C4-2B (cell line): ENCODE data around the gene LRIG3.
"Not testable (repeated sequence)": the region's sequence is repeated elsewhere in the genome, so short reads cannot be mapped to it uniquely, and the experiment has no call there.

Experiments used
- H3K27ac ChIP-seq: fragments of 450-650 bp; 2 replicates; pipeline ENCODE4 v1.5.1; 2017
- ZFX ChIP-seq: fragments of 450-650 bp; IDR thresholded peaks from 2 replicates; pipeline ENCODE4 v1.6.1; 2017
- TF ChIP-seq, protein P1 (sequence below): fragments of 450-650 bp; conservative IDR thresholded peaks from 2 replicates; pipeline ENCODE4 v1.5.1; 2017; ENCODE audit warnings: mild to moderate bottlenecking

LRIG3 gene

DNA sequence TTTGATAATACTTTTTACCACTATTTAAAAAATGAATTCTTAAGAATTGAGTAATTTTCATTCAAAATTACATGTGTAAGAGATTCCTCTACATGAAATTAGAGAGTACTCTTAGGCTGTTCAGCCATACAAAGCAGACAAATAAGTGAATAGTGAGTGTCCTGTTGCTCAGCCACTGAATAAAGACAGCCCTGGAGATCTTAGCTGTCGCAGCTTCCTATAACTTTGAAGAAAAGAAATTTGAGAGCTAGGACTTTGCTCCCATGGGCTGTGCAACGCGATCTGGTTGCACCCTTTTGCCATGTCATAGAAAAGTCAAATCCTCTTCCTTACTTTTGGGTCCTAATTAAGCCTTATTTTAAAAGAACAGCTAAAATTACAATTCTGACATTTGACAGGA is 40.9 kb upstream of the LRIG3 start:
- TF ChIP-seq ZFX: no peak
- TF ChIP-seq, protein P1, sequence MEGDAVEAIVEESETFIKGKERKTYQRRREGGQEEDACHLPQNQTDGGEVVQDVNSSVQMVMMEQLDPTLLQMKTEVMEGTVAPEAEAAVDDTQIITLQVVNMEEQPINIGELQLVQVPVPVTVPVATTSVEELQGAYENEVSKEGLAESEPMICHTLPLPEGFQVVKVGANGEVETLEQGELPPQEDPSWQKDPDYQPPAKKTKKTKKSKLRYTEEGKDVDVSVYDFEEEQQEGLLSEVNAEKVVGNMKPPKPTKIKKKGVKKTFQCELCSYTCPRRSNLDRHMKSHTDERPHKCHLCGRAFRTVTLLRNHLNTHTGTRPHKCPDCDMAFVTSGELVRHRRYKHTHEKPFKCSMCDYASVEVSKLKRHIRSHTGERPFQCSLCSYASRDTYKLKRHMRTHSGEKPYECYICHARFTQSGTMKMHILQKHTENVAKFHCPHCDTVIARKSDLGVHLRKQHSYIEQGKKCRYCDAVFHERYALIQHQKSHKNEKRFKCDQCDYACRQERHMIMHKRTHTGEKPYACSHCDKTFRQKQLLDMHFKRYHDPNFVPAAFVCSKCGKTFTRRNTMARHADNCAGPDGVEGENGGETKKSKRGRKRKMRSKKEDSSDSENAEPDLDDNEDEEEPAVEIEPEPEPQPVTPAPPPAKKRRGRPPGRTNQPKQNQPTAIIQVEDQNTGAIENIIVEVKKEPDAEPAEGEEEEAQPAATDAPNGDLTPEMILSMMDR: no peak
- H3K27ac ChIP-seq: no peak overlapping the region

DNA sequence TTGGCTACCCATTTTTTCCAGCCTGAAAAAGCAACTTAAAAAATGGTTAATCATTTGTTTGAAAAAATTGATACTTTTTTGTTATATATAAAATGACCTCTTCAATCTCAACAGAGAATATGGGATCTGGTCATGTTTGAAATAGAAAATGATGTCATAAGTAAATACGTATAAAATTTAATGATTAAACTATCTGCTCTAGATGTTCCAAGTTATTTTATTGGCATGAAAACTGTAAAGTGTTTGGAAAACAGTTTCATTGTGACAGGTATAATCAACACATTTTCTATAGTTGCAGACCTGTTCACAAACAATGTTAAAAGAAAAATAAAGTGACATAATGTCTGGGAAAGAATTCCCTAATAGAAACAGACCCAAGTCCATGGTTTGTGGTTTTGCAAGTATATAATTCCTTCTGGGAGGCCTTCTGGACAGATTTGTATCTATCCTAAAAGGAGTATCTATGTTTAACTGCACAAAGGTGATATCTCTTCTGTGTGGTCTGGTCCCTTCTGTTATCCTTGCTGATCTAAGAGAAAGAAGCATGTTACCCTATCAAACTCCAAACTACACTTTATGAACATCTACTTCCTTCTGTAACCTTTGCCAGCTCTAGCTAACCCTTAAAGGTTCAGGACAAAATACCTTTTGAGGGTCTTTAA is 39.5 kb upstream of the LRIG3 start:
- H3K27ac ChIP-seq: no peak overlapping the region
- no peak for TF ChIP-seq ZFX
- TF ChIP-seq, protein P1: no peak

DNA sequence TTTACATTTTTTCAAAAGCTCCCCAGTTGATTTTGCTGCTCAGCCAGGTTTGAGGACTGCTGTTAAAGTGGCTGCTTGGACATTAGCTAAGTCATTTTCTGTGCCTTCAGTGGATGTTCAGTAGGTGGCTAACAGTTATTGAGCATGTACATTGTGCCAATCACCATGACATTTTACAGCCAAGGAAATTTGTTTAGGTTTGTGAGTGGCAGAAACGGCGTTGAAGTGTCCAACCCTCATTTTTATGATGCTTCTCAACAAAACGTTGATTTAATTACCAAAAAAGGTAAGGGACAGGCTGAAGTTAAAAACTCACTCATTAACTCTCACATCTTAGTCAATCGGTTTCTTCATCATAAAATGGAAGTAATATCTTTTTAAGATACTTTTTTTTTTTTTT is 37.0 kb upstream of the LRIG3 start:
- TF ChIP-seq, protein P1: no peak
- no peak for TF ChIP-seq ZFX
- no peak overlapping the region for H3K27ac ChIP-seq

DNA sequence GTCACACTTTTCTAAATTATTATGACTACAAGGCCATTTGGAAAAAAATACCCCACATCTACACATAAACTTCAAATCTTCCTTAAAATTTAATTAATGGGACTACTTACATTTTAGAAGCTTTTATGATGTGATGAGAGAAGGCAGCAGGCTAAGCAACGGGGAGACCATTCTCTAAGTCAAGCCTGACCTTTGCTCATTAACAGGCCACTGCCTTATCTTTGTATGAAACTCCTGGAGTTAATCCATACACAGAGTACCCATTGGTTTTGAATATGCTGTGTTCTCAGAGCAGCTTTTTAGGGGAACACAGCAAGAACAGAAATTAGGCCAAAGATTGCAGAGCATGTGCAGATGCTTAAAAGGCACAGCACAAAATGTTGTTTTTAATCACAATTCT is 35.5 kb upstream of the LRIG3 start:
- no peak overlapping the region for H3K27ac ChIP-seq
- TF ChIP-seq, protein P1: no peak
- TF ChIP-seq ZFX: no peak

DNA sequence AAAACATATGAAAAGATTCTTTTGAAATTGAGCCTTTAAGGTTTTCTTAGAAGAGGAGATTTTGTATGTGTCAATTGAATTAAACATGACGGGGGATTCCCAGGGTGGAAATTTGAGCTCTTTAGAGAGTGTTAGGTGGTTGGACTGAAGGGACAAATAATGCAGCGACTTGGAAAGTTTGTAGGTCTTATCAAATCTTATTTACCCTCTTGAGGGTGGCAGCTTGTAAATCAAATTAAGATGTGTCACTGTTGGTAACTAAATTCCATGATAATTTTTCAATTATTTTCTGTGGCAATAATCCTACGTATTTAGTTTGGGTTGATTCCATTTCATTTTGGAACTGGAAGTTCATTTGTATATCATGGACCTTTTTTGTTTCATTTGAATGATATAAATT is 33.7 kb upstream of the LRIG3 start:
- H3K27ac ChIP-seq: no peak overlapping the region
- TF ChIP-seq, protein P1: no peak
- no peak for TF ChIP-seq ZFX

DNA sequence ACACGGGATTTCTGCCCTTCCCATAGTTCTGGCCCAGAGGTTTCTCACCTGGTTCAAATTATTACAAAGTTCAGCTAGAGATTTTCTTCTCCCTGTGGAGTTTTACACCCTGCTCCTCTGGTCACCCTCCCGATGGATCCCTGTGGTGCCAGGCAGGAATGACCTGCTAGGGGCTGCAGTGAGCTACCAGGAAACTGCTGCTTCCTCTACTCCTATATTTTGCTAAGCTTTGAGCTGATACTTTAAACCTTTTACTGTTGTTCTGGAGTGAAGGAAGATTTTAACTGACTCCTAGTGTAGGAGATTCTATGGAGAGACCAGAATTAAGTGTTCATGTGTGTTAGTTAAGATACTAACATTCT is 30.4 kb upstream of the LRIG3 start:
- H3K27ac ChIP-seq: no peak overlapping the region; the same call in 1 of the 2 replicates
- TF ChIP-seq ZFX: no peak
- TF ChIP-seq, protein P1: no peak

DNA sequence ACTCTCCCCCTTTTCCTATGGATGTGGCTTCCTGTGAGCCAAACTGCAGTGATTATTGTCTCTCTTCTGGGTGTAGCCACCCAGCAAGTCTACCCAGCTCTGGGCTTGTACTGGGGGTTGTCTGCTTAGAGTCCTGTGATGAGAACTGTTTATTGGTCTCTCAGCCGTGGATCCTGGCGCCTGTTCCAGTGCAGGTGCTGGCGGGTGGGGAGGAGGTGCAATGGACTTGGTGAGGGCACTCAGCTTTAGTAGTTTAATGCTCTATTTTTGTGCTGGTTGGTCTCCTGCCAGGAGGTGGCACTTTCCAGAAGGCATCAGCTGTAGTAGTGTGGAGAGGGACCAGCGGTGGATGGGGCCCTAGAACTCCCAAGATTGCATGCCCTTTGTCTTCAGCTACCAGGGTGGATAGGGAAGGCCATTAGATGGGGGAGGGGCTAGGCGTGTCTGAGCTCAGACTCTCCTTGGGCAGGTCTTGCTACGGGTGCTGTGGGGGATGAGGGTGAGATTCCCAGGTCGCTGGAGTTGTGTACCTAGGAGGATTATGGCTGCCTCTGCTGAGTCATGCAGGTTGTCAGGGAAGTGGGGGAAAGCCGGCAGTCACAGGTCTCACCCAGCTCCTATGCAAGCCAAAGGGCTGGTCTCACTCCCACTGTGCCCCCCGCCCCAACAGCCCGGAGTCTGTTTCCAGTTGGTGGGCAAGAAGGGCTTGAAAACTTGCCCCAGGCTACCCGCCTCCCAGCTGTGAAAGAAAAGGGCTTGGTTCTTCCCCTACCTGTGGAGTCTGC is 29.8 kb upstream of the LRIG3 start:
- H3K27ac ChIP-seq: not testable (repeated sequence)

DNA sequence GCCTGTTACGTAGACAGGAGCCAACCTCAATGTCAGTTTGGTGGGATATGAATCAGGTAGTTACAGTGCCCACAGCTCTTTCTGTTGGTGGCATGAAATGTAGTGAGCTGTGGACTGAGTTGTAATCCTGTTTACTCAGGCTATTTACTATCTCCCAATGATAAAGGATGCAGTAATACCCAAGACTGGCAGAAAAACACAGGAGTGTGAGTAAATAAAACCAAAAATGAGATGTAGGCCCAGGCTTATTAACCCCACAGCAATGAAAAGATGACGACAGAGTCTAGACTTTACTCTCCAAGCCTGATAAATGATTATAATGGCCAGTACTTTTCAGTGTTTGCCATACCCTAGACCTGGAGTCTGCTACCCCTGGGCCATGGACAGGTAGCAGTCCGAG is 22.8 kb upstream of the LRIG3 start:
- TF ChIP-seq ZFX: no peak
- TF ChIP-seq, protein P1: no peak
- H3K27ac ChIP-seq: no peak overlapping the region
